Stimulated activated naive CD4-positive, alpha-beta T cell treated with Interleukin-2 at 50 U/mL for 16 hours (primary cell): ENCODE measurements around the gene KIF5C.
"Not testable (repeated sequence)": the region's sequence is repeated elsewhere in the genome, so short reads cannot be mapped to it uniquely, and the experiment has no call there.

Source experiments
- DNase-seq: peaks from one replicate; lab custom pipeline; 2025; lab: John Stamatoyannopoulos, UW

KIF5C gene

GRCh38 chr2:148874868-148875341 is at the start of gene KIF5C:
Gene KIF5C (plus strand): TSS chr2:148875227. CDS start chr2:148875618, 391 bp downstream.
- DNase-seq, result peak; percentile 87

- no peak for DNase-seq
Observed at GRCh38 chr2:148826791-148827190, 48.2 kb upstream of the KIF5C start.

DNA sequence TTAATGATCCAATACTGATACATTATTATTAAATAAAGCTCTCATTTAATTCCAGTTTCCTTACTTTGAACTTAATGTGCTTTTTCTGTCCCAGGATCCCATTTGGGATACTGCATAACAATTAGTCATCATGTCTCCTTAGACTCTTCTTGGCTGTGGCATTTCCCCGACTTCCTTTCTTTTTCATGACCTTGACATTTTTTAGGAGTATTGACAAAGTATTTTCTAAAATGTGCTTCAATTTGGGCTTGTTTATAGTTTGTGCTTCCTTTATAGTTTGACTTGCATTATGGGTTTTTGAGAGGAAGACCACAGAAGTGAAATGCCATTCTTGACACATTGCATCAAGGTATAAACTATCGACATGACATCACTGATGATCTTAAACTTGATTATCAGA is 46.1 kb upstream of the KIF5C start:
- DNase-seq, result no peak

- no peak for DNase-seq
Observed at GRCh38 chr2:148829618-148830017, 45.4 kb upstream of the KIF5C start.

DNA sequence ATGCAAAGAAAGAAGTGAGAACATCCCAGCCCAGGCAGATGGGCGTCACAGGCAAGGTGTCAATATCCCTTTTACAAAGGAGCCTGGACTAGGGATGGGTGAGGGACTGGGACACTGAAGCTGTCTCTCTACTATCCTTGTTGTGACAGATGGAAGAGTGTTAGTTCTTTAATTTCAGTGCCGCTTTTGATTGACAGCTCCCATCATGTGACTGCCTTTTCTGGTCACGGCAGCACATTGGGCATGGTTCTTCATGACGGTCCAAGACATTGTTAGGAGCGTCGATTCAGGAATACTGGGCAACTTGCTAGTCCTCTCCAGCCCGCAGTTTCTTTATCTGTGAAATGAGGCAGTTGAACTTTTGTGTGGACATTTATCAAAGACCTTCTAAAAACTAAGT is 42.4 kb upstream of the KIF5C start:
- DNase-seq, result no peak

DNA sequence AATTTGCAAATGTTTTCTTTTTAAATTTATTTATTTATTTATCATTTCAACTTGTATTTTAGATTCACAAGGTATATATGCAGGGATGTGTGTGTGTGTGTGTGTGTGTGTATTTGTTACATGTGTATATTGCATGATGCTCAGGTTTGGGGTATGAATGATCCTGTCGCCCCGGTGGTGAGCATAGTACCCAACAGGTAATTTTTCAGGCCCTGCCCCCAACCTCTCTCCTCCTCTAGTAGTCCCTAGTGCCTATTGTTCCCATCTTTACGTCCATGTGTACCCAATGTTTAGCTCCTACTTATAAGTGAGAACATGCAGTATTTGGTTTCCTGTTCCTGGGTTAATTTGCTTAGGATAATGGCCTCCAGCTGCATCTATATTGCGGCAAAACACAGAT is 33.0 kb upstream of the KIF5C start:
- no peak for DNase-seq

GRCh38 chr2:148848146-148848545 is 26.9 kb upstream of the KIF5C start:
- no peak for DNase-seq

- no peak for DNase-seq
Observed at GRCh38 chr2:148853458-148853857, 21.6 kb upstream of the KIF5C start.

DNA sequence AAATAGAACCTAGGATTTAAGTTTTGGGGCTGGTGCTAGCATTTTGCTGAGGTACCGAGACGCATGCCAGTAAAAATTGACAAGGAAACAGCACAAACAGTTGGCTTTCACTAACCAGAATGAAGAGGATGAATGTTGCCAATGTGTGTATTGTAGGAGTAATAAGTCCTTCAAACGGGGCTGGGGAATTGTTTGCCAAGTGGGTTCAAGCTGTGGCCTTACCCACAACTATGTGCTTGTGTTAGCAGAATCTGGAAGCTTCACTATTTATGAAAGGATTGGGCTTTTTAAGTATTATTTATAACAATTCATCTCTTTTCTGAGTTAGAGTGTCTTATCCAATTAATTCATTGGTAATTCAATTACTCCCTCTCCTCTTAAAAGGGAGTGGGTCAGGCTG is 15.0 kb upstream of the KIF5C start:
- DNase-seq, result no peak

- DNase-seq, result no peak
Observed at GRCh38 chr2:148861367-148861766, 13.7 kb upstream of the KIF5C start.

GRCh38 chr2:148862478-148862877 is 12.5 kb upstream of the KIF5C start:
- not testable (repeated sequence) for DNase-seq

DNA sequence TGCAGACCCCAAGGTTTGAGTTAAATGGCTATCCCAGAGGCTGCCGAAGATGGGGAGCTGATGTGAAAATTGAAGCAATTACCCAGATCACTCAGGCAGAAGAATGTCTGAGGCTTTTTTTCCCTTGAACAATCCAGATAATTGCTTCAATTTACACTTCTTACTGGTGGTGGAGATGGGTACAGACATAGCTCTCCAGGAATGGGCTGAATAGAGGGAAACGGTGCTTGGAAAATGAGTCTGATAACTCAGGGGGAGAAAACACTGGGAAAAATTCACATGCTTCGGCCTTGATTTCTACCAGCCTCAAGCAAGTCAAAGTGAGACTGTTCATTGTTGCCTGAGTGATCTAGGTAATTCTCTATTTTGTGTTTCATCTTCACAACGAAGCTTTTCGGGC is 9.5 kb upstream of the KIF5C start:
- DNase-seq, result no peak

DNA sequence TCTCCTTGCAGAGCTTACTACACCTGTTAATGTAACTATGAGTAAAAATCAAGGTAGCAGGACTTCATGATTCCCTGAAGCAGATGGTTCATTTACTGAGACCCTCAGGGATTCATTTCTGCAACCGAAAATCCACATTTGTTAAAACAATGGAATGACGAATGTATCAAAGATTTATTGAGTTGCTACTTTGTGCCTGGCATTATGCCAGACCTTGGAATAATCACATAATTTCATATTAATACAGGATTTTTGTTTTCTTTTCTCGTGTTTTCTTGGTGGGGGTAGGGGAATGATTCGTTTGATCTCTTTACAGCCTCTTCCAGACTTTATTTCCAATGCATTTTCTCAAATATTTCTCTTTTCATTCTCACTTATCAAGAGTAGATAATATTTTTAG is 8.9 kb upstream of the KIF5C start:
- DNase-seq, result no peak

DNA sequence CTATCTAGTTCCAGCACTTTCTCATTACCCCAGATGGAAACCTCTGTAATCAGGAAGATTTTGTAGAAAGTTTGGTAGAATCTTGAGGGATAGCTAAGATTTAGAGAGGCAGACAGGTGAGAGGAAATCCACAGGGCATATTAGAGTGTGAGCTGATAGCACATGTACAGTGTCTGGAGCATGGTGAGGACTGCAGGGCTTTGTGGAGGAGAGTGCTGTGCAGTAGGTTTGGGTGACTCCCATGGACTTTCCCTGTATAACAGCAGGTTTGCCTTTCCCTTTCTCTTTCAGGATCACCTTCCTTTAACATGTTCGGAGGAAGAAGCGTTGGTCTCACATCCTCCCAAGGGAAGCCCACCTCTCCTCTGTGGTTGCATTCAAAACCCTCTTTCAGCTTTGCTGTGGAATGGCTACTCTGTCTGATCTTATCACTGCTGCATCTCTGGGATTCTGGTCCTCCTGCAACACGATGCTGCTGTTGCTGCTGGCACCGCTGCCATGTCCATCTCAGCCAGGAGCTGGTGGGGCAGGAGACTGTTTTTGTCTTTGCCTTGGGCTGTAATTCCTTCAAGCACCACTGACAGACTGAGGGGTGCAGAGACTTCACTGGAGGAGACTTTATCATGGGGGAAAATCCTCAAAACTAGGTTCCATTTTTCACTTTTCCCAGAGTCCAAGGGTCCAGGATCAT is 7.8 kb upstream of the KIF5C start:
- DNase-seq, result no peak

DNA sequence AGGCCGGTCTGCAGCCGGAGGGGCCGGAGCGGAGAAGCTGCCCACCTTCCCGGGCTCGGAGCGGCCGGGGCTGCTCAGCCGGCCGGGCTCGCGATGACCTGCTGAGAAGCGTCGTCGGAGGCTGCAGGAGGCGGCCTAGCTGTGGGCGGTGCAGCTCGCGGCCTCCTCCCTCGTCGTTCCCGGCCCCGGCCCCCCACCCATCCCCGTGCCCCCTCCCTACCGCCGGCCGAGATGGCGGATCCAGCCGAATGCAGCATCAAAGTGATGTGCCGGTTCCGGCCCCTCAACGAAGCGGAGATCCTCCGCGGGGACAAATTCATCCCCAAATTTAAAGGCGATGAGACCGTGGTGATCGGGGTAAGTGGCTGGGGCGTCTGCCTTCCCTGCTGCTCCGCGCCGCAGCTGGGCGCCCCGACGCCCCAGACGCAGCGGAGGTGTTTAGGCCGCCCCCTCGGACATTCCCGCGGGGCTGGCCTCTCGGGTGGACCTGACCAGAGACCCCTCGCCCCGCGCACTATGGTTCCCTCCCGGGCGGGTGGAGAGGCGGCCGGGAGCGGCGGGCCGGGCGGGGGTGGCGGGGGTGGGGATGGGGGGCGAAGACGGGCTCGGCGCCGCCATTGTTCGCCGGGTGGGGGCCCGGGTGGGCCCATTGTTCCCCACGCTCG is 492 bp downstream of the KIF5C start:
- no peak for DNase-seq

DNA sequence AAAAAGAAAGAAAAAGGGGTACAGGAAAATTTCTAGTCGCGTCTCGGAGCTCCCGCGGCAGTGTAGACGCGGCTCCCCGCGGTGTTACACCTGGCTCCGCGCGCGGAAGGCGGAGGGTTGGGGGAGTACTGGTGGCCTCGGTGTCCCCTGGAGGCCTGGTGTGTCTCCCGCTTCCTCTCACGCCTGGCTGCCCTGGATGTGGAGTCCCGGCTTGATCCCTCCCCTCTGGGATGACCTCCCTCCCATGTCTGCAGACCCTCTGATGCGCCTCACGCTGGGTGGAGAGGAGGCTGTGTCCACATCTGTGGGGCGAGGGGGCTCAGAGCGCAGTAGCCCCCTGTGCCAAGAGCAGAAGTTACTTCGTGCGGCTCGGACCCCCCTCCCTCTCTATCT is 1.2 kb downstream of the KIF5C start:
- no peak for DNase-seq

DNA sequence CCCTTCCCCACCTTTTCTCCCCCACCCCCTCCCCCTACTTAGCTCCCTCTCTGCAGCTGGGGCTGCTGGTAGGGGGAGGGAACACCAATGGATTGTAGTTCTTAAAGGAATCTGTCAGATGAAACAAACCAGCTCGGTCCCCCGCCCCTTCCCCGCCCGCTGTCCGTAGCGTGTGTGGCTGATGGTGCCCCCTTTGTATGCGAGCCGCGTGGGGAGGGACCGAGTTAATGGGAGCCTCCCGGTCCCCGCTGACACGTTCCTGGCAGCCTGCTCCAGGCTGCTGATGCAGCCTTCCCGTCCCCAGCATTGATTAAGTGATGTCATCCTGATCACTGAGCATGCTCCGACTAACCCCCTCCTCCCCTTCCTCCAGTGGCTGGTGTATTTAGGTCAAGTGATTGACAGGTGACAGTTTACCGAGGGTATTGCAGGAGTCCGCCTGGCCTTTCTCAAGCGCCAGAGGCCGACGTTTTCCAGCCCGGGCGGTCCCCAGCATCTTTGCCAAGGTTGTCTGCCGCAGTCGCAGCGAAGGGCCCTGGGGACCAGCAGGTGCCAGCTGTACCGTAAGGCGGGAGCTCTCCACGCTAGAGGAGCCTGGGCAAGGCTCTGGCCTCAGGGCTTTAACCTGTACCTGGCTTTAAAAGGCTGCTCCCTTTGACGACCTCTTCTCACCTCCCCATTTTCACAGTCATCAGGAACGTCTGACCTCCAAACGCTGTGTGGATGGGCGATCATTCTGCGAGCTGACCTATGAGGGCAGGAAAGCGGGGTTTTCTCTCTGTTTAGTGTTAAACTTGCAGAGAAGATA is 1.8 kb downstream of the KIF5C start:
- peak; percentile 39 for DNase-seq

- no peak for DNase-seq
Observed at GRCh38 chr2:148877403-148877740, 2.3 kb downstream of the KIF5C start.

- no peak for DNase-seq
Observed at GRCh38 chr2:148880636-148881035, 5.6 kb downstream of the KIF5C start.

DNA sequence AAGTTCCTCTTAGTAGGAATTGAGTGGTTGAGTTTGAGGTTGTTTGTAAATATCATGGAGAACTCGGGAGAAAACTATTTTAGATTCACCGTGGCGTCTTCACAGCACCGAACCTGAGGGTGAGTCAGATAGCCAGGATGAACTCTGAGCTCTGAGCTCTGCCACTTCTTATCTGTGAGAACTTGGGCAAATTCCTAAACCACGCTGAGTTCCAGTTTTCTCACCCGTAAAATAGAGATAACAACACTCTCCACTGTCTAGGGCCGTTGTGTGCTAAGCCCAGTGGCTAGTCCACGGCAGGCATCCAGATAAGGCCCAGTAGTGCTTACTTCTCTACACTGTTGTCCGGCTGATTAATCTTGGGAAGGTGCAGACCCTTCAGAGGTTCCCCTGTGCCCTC is 7.0 kb downstream of the KIF5C start:
- no peak for DNase-seq

DNA sequence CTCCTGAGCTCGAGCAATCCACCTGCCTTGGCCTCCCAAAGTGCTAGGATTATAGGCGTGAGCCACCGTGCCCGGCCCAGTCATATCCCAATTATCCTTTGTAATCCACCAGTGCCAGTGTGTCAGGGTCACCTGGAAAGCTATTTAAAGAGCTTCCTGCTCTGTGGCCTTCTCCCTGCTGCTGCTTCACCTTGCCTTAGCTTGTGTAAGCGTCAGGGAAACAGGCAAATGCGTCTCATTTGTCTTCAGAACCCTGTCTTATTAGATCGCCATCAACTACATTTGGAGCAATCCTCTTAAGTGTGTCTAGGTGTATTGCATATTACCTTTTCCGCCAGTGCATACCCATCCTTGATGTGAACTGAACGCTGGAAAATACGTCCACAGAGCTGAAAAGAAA is 10.2 kb downstream of the KIF5C start:
- DNase-seq, result no peak

DNA sequence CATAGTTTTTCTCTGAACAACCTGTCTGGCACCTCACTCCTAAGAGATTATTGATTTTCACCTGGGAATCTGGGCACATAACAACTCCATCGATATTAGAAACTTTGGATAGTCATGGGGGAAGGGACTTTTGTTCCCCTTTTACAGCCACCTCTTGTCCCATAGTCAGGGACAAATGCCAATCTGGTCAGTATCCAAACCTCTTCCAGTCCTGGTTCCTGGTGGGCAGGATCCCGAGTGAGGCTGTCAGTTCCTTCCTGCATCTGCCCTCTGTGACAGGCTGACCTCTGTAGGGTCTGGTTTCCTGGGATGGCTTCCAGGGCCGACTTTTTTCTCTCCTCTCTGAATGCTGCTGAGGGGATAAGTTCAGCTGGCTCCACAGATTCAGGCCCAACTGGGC is 11.0 kb downstream of the KIF5C start:
- no peak for DNase-seq

GRCh38 chr2:148887350-148888002 is 12.4 kb downstream of the KIF5C start:
- no peak for DNase-seq
